K562 (cell line): Measurements from ENCODE around the gene CCR5AS.

Experiments
- ATF3 ChIP-seq, 2 experiments: fragments of 450-650 bp in 1 of 2; sonication (generic) in 1 of 2; formaldehyde crosslinking in 1 of 2; IDR thresholded peaks in 1 of 2; conservative IDR thresholded peaks in 1 of 2; 2 replicates each; pipeline versions ENCODE4 v1.6.1 to v1.8.1; 2016 to 2023; ENCODE audit warnings: mild to moderate bottlenecking in 2 of 2, moderate library complexity in 2 of 2, inconsistent platforms in 1 of 2, missing genetic modification reagents in 1 of 2
- CTCF ChIP-seq, 3 experiments: IDR thresholded peaks in 2 of 3; conservative IDR thresholded peaks in 1 of 3; 2 replicates each; pipeline ENCODE4 v1.5.1; 2011 to 2012; ENCODE audit warnings: low read length in 3 of 3, mild to moderate bottlenecking in 3 of 3, control low read depth in 2 of 3, improper control_type of control experiment in 1 of 3, inconsistent platforms in 1 of 3, low read depth in 1 of 3, mixed read lengths in 1 of 3, moderate library complexity in 1 of 3; ENCODE audit not compliant: insufficient read depth in 2 of 3
- EP300 ChIP-seq: IDR thresholded peaks from 2 replicates; pipeline ENCODE4 v1.6.1; 2012; ENCODE audit warnings: low read length, improper control_type of control experiment
- FOSL1 ChIP-seq: fragments of 200-800 bp; sonication (Bioruptor generic); conservative IDR thresholded peaks from 2 replicates; pipeline ENCODE4 v1.6.1; 2016; ENCODE audit warnings: missing genetic modification characterization, missing compliant biosample characterization
- HMGXB4 ChIP-seq: sonication (generic); formaldehyde crosslinking; IDR thresholded peaks from 2 replicates; pipeline ENCODE4 v1.8.1; 2023; ENCODE audit warnings: mild to moderate bottlenecking, missing genetic modification reagents
- HNRNPUL1 ChIP-seq: fragments of 200-400 bp; formaldehyde crosslinking; IDR thresholded peaks from 2 replicates; pipeline ENCODE4 v1.6.1; 2017; ENCODE audit warnings: low read length
- MGA ChIP-seq: fragments of 450-650 bp; IDR thresholded peaks from 2 replicates; pipeline ENCODE4 v1.6.1; 2016; ENCODE audit warnings: mild to moderate bottlenecking, moderate library complexity
- NCOA6 ChIP-seq: fragments of 450-650 bp; IDR thresholded peaks from 2 replicates; pipeline ENCODE4 v1.6.1; 2017; ENCODE audit warnings: mild to moderate bottlenecking
- NELFE ChIP-seq: IDR thresholded peaks from 2 replicates; pipeline ENCODE4 v1.6.1; 2011; ENCODE audit warnings: mild to moderate bottlenecking; ENCODE audit not compliant: insufficient read depth, insufficient read length
- SMARCE1 ChIP-seq: fragments of 450-650 bp; IDR thresholded peaks from 2 replicates; pipeline ENCODE4 v1.7.1; 2016; ENCODE audit warnings: mild to moderate bottlenecking
- TEAD4 ChIP-seq, 2 experiments: sonication (generic) in 1 of 2; formaldehyde crosslinking in 1 of 2; IDR thresholded peaks; 2 replicates each; pipeline versions ENCODE4 v1.6.1 to v1.8.0; 2012 to 2022; ENCODE audit warnings: borderline replicate concordance in 1 of 2, inconsistent platforms in 1 of 2, low read length in 1 of 2, mild to moderate bottlenecking in 1 of 2, missing genetic modification reagents in 1 of 2

GRCh38 chr3:46378426-46378942, 28.4 kb downstream of the CCR5AS start:
- TF ChIP-seq MGA (no peak), FOSL1 (tag) (0 out of 2 replicates have a peak, but pooled peaks have one; percentile 10), HNRNPUL1 (no peak), EP300 (no peak), SMARCE1 (no peak), CTCF (IDR thresholded peaks at IDR 0.05 in 2 of 3, conservative IDR thresholded peaks at IDR 0.05 in 1 of 3; ENCODE audit: insufficient read depth in 2 of 3, low read depth in 1 of 3, low read length in 3 of 3) (peak; percentile 85 to 91 (median 90)), ATF3 (IDR thresholded peaks at IDR 0.05) (no peak), ATF3 (CRISPR knock-in tag; conservative IDR thresholded peaks at IDR 0.05) (no peak), TEAD4 (IDR thresholded peaks at IDR 0.05; ENCODE audit: low read length) (no peak), TEAD4 (CRISPR knock-in tag; IDR thresholded peaks at IDR 0.05; ENCODE audit: borderline replicate concordance) (no peak), NCOA6 (no peak), HMGXB4 (CRISPR knock-in tag) (no peak), NELFE (no peak)
